ENCODE data around the gene TRIM56.
"Not testable (repeated sequence)": the region's sequence is repeated elsewhere in the genome, so short reads cannot be mapped to it uniquely, and the experiment has no call there.

- not testable (repeated sequence) for TF ChIP-seq EZH2 (IDR thresholded peaks at IDR 0.05); POLR2AphosphoS5 (IDR thresholded peaks at IDR 0.05; ENCODE audit: borderline replicate concordance, low read depth, low read length); FOXP2 (optimal IDR thresholded peaks at IDR 0.05; ENCODE audit: control extremely low read depth, extremely low read length, insufficient read depth)
Measured at GRCh38 chr7:101105248-101105647, 20.0 kb downstream of the TRIM56 start.
